Measurements from ENCODE around the gene WDR81. TPM values are rescaled to one million over a fixed set of nuclear protein-coding genes. Genes with fewer than 3 reads are reported as not detected.

WDR81 gene
- total and polyA plus RNA-seq, 2 donors: 12.0 to 27.0 TPM

DNA sequence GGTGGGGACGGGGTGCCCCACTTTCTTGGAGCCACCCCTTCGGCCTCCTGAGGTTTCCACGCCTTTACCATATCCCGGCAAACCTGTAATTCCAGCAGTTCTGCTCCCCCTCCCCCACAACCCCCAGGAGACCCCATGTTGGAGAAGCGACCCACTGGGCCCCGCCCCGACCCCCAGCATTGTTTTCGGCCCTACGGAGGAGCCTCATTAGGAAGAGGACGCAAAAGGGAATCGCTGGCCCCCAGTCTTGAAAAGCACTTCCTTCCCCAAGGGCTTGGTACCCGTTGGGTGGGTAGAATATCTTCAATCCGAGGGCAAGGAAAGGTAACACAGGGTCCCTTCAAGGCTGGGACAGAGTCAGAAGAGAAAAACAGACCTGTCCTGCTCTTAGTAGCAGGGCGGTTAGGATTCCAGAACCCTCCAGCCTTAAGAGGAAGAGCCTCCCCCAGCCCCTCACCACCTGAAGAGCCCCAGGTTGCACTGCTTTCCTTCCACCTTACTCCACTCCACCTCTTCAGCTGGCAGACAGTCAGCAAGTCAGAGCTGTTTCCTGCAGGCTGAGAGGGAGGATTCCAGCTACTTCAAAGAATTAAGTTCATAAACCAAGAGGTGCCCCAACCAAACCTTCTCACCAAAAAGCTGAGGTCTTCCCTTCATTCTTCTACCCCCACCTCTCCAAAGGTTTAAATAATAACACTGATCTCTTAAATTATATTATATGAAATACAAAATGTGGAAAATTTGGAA, 13.5 kb upstream of the WDR81 start:
- peak in 1 of 9 donors; percentile 40 for DNase-seq (ENCODE audit: low read depth in 6 of 9, low spot score in 9 of 9)
- no peak overlapping the region for H3K27ac ChIP-seq (ENCODE audit: low read depth in 1 of 2, low read length in 1 of 2)
- H3K9me3 ChIP-seq (ENCODE audit: control insufficient read depth in 2 of 2, insufficient read depth in 1 of 2, low read length in 1 of 2): peaks cover 0 to 2% of the 10 kb centered on the region in 2 donors
- 16% methylated on average over 14 of the region's 14 CpGs for WGBS
- peaks cover 12 to 49% of the 10 kb centered on the region in 2 donors for H3K4me1 ChIP-seq (ENCODE audit: control insufficient read depth in 2 of 2, insufficient read depth in 2 of 2, low read length in 2 of 2)
- H3K27me3 ChIP-seq (ENCODE audit: control insufficient read depth in 2 of 2, insufficient read depth in 1 of 2, low read length in 1 of 2): peaks cover 66 to 95% of the 10 kb centered on the region in 2 donors
- peaks cover 2 to 5% of the 10 kb centered on the region in 2 donors for H3K36me3 ChIP-seq (ENCODE audit: control insufficient read depth in 2 of 2, insufficient read depth in 2 of 2, low read length in 1 of 2)
- peak overlapping the region; percentile 16 to 39 for H3K4me3 ChIP-seq (ENCODE audit: low read length in 2 of 2)

DNA sequence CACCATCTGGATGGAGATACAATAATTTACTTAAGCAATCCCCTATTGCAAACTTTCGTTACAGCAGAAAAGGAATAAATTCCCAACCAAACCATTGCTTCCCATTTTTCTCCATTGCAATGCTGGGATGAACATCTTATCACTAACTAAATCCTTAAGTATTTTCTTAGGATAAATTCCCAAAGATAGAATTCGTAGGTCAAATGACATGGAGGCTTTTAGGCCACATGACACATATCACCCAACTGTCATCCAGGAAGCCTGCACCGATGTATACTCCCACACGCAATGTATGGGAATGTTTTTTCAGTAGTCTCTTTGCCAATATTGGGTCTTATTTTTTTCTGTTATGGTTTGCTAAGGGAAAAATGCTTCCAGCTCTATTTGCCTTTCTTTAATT, 12.7 kb upstream of the WDR81 start:
- H3K36me3 ChIP-seq (ENCODE audit: control insufficient read depth in 2 of 2, insufficient read depth in 2 of 2, low read length in 1 of 2): peaks cover 2 to 5% of the 10 kb centered on the region in 2 donors
- DNase-seq (ENCODE audit: low read depth in 6 of 9, low spot score in 9 of 9): no peak
- 97% methylated on average over 4 of the region's 4 CpGs for WGBS
- no peak overlapping the region for H3K4me3 ChIP-seq (ENCODE audit: low read length in 2 of 2)
- H3K27me3 ChIP-seq (ENCODE audit: control insufficient read depth in 2 of 2, insufficient read depth in 1 of 2, low read length in 1 of 2): peaks cover 66 to 91% of the 10 kb centered on the region in 2 donors
- H3K27ac ChIP-seq (ENCODE audit: low read depth in 1 of 2, low read length in 1 of 2): no peak overlapping the region
- H3K4me1 ChIP-seq (ENCODE audit: control insufficient read depth in 2 of 2, insufficient read depth in 2 of 2, low read length in 2 of 2): peaks cover 12 to 52% of the 10 kb centered on the region in 2 donors
- H3K9me3 ChIP-seq (ENCODE audit: control insufficient read depth in 2 of 2, insufficient read depth in 1 of 2, low read length in 1 of 2): peaks cover 0 to 2% of the 10 kb centered on the region in 2 donors

DNA sequence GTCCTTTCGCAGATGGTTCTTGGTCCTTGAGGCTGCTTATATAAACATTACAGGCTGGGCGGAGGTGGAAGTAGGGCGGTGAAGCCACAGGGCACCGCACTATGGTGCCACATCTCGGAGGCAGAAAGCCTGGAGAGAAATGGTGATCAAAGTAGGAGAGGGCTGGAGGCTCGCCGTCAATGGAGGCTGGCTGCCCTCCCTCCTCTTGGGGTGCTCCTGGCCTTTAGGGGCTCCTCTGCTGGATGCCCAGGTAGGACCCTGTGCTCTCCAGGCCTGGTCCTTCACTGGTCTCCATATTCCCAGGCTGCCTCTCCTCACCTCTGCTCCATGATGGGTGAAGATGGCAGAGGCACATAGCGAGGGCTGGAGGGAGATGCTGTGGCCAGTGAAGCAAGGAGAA, 12.2 kb upstream of the WDR81 start:
- H3K9me3 ChIP-seq (ENCODE audit: control insufficient read depth in 2 of 2, insufficient read depth in 1 of 2, low read length in 1 of 2): peaks cover 0 to 2% of the 10 kb centered on the region in 2 donors
- H3K36me3 ChIP-seq (ENCODE audit: control insufficient read depth in 2 of 2, insufficient read depth in 2 of 2, low read length in 1 of 2): peaks cover 2 to 5% of the 10 kb centered on the region in 2 donors
- 98% methylated on average over 8 of the region's 8 CpGs for WGBS
- no peak overlapping the region for H3K27ac ChIP-seq (ENCODE audit: low read depth in 1 of 2, low read length in 1 of 2)
- H3K4me3 ChIP-seq (ENCODE audit: low read length in 2 of 2): no peak overlapping the region
- peaks cover 12 to 52% of the 10 kb centered on the region in 2 donors for H3K4me1 ChIP-seq (ENCODE audit: control insufficient read depth in 2 of 2, insufficient read depth in 2 of 2, low read length in 2 of 2)
- DNase-seq (ENCODE audit: low read depth in 6 of 9, low spot score in 9 of 9): no peak
- peaks cover 64 to 86% of the 10 kb centered on the region in 2 donors for H3K27me3 ChIP-seq (ENCODE audit: control insufficient read depth in 2 of 2, insufficient read depth in 1 of 2, low read length in 1 of 2)

DNA sequence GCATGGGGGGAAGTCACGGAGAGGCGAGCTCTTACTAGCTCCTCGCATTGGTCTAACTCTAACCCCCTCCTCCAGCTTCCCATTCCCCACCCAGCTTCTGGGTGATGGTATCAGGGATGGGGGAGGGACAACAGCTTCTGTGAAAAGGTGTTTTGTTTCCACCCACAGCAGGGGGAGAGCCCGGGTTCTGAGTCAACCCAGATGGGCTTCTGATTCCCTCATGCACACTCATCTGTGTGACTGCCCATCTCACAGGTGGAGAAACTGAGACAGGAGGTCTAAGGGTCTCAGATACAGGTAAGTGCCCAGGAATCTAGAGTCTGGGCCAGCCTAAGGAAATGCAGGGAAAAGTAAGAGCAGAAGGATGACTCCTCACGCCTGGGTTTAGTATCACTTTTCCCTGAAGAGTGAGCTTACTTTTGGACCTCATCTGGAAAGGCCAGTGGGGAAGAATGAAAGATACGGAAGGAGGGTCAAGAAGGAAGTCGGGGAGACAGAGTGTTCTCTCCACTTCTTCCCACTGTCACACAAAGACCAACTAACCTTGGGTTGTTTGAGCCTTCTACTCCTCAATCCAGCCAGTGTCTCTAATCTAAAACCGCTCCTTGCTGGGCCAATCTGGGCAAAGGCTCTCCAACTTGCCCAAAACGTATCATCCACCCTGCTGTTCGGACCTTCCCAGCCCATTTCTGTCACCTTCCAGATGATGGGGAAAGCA, 11.2 kb upstream of the WDR81 start:
- Histone ChIP-seq H3K27ac (ENCODE audit: low read depth in 1 of 2, low read length in 1 of 2) (no peak overlapping the region), H3K4me1 (ENCODE audit: control insufficient read depth in 2 of 2, insufficient read depth in 2 of 2, low read length in 2 of 2) (peaks cover 17 to 59% of the 10 kb centered on the region in 2 donors)

DNA sequence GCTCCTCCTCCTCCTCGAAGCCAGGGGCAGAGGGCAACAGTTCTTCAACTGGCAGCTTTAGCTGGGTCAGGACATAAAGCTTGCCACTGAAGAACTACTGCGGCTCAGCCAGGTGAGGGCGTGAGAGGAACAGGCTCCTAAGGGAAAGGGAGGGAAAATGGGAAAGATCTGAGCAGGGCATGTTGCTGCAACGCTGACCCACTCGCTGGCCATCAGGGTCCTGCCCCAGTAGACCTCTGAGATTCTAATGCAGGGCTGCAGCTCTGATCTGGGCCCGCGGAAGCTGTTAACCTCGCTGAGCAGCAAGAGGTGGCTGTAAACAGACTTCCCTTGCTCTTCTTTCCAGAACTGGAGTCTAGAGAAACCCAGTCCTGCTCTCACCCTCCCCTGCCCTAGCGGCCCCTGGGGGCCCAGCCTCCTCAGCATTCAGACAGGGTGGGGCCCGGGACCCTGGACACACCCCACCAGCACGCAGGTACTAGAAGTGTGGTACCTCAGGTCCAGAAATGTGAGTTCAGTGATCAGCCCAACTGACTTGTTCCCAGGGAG, 10.6 kb upstream of the WDR81 start:
- peaks cover 54 to 69% of the 10 kb centered on the region in 2 donors for H3K27me3 ChIP-seq (ENCODE audit: control insufficient read depth in 2 of 2, insufficient read depth in 1 of 2, low read length in 1 of 2)

More for the DNA sequence above, 11.2 kb upstream of the WDR81 start:
- H3K9me3 ChIP-seq (ENCODE audit: control insufficient read depth in 2 of 2, insufficient read depth in 1 of 2, low read length in 1 of 2): peaks cover 0 to 2% of the 10 kb centered on the region in 2 donors
- peaks cover 2 to 5% of the 10 kb centered on the region in 2 donors for H3K36me3 ChIP-seq (ENCODE audit: control insufficient read depth in 2 of 2, insufficient read depth in 2 of 2, low read length in 1 of 2)
- no peak overlapping the region for H3K4me3 ChIP-seq (ENCODE audit: low read length in 2 of 2)
- DNase-seq (ENCODE audit: low read depth in 6 of 9, low spot score in 9 of 9): no peak
- peaks cover 57 to 76% of the 10 kb centered on the region in 2 donors for H3K27me3 ChIP-seq (ENCODE audit: control insufficient read depth in 2 of 2, insufficient read depth in 1 of 2, low read length in 1 of 2)
- 91% methylated on average over 10 of the region's 10 CpGs for WGBS

DNA sequence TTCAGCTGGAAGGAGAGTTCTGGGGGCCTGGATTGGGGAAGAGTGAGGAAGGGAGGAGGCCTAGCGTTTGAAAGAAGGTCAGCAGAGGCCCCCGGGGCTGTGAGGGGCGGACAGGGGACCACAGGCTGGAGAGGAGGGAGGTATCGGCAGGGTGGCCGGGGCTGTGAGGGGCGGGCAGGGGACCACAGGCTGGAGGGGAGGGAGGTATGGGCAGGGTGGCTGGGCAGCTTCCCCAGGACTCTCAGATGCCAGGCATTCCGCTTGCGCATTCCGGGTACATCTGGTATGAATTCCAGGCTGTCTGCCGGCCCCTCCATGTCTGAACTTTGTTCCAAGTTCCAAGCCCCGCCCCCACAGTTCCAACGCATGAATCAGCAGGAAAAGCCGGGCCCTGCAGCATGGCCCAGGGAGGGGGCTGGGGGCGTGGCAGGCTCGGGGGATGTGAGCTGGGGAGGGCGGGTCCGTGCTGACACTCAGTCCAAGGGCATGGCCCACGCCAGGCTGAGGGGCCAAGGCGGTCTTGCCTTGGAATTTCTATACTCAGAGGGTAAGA, 10.0 kb upstream of the WDR81 start:
- peak in 1 of 9 donors; percentile 43 for DNase-seq (ENCODE audit: low read depth in 6 of 9, low spot score in 9 of 9)
- peak overlapping the region; percentile 53 to 88 for H3K27ac ChIP-seq (ENCODE audit: low read depth in 1 of 2, low read length in 1 of 2)
- H3K4me3 ChIP-seq (ENCODE audit: low read length in 2 of 2): peak overlapping the region in 1 of 2 donors; percentile 86
- H3K9me3 ChIP-seq (ENCODE audit: control insufficient read depth in 2 of 2, insufficient read depth in 1 of 2, low read length in 1 of 2): peaks cover 0 to 2% of the 10 kb centered on the region in 2 donors
- peaks cover 48 to 64% of the 10 kb centered on the region in 2 donors for H3K27me3 ChIP-seq (ENCODE audit: control insufficient read depth in 2 of 2, insufficient read depth in 1 of 2, low read length in 1 of 2)
- H3K4me1 ChIP-seq (ENCODE audit: control insufficient read depth in 2 of 2, insufficient read depth in 2 of 2, low read length in 2 of 2): peaks cover 17 to 58% of the 10 kb centered on the region in 2 donors
- H3K36me3 ChIP-seq (ENCODE audit: control insufficient read depth in 2 of 2, insufficient read depth in 2 of 2, low read length in 1 of 2): peaks cover 2 to 5% of the 10 kb centered on the region in 2 donors
- 13% methylated on average over 19 of the region's 19 CpGs for WGBS

More for the DNA sequence above, 10.6 kb upstream of the WDR81 start:
- peaks cover 0 to 2% of the 10 kb centered on the region in 2 donors for H3K9me3 ChIP-seq (ENCODE audit: control insufficient read depth in 2 of 2, insufficient read depth in 1 of 2, low read length in 1 of 2)
- 20% methylated on average over 11 of the region's 11 CpGs for WGBS
- peak overlapping the region in 1 of 2 donors; percentile 28 for H3K27ac ChIP-seq (ENCODE audit: low read depth in 1 of 2, low read length in 1 of 2)
- DNase-seq (ENCODE audit: low read depth in 6 of 9, low spot score in 9 of 9): no peak
- H3K4me1 ChIP-seq (ENCODE audit: control insufficient read depth in 2 of 2, insufficient read depth in 2 of 2, low read length in 2 of 2): peaks cover 17 to 61% of the 10 kb centered on the region in 2 donors
- no peak overlapping the region for H3K4me3 ChIP-seq (ENCODE audit: low read length in 2 of 2)
- peaks cover 2 to 5% of the 10 kb centered on the region in 2 donors for H3K36me3 ChIP-seq (ENCODE audit: control insufficient read depth in 2 of 2, insufficient read depth in 2 of 2, low read length in 1 of 2)

DNA sequence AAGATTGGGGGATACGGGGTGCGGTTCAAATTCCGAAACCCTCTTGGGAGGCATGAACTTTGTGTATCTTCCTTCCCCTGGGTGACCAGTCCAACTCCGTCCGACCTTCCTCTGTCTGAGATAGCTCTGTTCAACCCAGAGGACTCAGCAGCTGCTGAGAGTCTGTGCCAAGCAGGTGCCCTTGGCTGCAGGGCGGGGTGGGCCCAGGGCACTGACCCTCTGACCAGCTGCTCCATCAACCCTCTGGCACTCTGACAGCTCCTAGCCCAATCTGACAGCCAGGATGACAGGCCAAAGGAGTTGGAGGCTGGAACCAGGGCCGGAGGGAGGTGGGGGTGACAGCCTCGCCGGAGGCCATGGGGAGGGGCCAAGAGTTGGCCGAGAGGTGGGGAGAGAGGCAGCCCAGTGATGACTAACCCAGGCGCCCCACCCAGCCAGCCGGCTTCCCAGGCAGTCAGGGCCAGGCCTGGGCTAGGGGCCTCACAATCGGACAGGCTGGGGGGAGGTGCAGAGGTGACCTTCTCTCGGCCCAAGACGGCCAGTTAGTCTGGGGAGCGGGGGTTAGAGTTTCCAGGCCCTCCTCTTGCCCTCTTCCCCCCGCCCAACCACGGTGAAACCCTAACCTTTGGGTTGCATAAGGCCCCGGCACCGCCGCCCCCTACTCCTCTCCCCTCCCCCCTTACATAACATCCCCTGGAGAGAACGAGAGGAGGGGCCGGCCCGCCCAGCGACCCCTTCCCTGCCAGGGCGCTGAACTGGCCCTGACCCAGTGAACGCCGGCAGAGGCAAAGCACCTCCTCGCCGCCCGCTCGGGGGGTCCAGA, 9.3 kb upstream of the WDR81 start:
- Histone ChIP-seq H3K4me1 (ENCODE audit: control insufficient read depth in 2 of 2, insufficient read depth in 2 of 2, low read length in 2 of 2) (peaks cover 17 to 56% of the 10 kb centered on the region in 2 donors), H3K9me3 (ENCODE audit: control insufficient read depth in 2 of 2, insufficient read depth in 1 of 2, low read length in 1 of 2) (peaks cover 0 to 2% of the 10 kb centered on the region in 2 donors), H3K27me3 (ENCODE audit: control insufficient read depth in 2 of 2, insufficient read depth in 1 of 2, low read length in 1 of 2) (peaks cover 41 to 57% of the 10 kb centered on the region in 2 donors), H3K27ac (ENCODE audit: low read depth in 1 of 2, low read length in 1 of 2) (peak overlapping the region; percentile 53 to 88), H3K36me3 (ENCODE audit: control insufficient read depth in 2 of 2, insufficient read depth in 2 of 2, low read length in 1 of 2) (peaks cover 2 to 5% of the 10 kb centered on the region in 2 donors), H3K4me3 (ENCODE audit: low read length in 2 of 2) (peak overlapping the region; percentile 63 to 86)
- 6% methylated on average over 32 of the region's 32 CpGs for WGBS
- no peak for DNase-seq (ENCODE audit: low read depth in 6 of 9, low spot score in 9 of 9)

DNA sequence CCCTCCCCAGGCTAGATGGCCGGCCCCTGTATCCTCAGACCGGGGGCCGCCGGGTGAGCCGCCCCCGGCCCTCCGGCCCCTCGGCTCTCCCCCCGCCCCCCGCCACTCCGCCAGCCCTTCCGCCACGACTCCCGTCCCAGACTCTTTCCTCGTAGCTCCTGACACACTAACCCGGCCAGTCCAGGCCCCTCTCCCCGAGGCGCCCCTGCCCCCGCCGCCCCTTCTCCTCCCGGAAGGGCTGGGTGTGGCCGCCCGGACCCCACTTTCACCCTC, 8.8 kb upstream of the WDR81 start:
- Histone ChIP-seq H3K36me3 (ENCODE audit: control insufficient read depth in 2 of 2, insufficient read depth in 2 of 2, low read length in 1 of 2) (peaks cover 2 to 5% of the 10 kb centered on the region in 2 donors), H3K27ac (ENCODE audit: low read depth in 1 of 2, low read length in 1 of 2) (peak overlapping the region; percentile 41 to 89), H3K27me3 (ENCODE audit: control insufficient read depth in 2 of 2, insufficient read depth in 1 of 2, low read length in 1 of 2) (peaks cover 39 to 51% of the 10 kb centered on the region in 2 donors), H3K9me3 (ENCODE audit: control insufficient read depth in 2 of 2, insufficient read depth in 1 of 2, low read length in 1 of 2) (peaks cover 0 to 2% of the 10 kb centered on the region in 2 donors), H3K4me3 (ENCODE audit: low read length in 2 of 2) (peak overlapping the region; percentile 63 to 86), H3K4me1 (ENCODE audit: control insufficient read depth in 2 of 2, insufficient read depth in 2 of 2, low read length in 2 of 2) (peaks cover 15 to 56% of the 10 kb centered on the region in 2 donors)
- DNase-seq (ENCODE audit: low read depth in 6 of 9, low spot score in 9 of 9): no peak
- WGBS: under 1% methylated on average over 22 of the region's 23 CpGs
